ENCODE results near the gene RNF128.
"Not testable (repeated sequence)": the region's sequence is repeated elsewhere in the genome, so short reads cannot be mapped to it uniquely, and the experiment has no call there.

Gene RNF128

DNA sequence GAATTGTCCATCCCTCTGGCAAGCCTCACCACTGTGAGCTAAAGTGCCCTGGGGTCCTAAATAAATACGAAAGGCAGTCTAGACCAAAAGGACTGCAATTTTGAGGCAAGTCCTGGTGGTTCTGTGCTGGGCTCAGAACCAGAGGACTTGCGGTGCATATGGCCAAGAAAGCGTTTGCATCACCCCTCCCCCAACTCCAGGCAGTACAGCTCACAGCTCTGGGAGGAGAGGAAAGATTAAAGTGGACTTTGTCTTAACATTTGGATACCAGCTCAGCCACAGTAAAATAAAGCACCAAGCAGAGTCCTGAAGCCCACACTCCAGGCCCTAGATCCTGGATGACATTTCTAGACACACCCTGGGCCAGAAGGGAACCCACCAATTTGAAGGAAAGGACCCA, 24.9 kb downstream of the RNF128 start:
- DNase-seq (ENCODE audit: low spot score), result no peak

DNA sequence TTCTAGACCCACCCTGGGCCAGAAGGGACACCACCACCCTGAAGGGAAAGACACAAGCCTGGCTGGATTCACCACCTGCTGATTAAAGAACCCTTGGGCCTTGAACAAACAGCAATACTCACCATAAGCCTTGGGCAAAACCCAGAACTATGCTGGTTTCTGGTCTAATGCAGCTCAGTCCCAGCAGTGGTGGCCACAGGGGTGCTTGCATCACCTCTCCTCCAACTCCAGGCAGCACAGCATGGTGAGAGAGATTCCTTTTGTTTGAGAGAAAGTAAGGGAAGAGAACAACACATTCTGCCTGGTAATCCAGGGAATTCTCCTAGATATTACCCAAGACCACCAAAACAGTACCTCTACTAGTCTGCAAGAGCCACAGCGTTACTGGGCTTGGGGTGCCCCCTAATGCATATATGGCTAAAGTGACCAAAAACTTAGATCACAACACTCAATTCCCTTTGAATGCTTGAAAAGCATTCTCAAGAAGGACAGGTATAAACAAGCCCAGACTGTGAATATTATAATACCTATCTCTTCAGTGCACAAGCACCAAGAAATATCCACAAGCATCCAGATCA, 25.7 kb downstream of the RNF128 start:
- no peak for DNase-seq (ENCODE audit: low spot score)

DNA sequence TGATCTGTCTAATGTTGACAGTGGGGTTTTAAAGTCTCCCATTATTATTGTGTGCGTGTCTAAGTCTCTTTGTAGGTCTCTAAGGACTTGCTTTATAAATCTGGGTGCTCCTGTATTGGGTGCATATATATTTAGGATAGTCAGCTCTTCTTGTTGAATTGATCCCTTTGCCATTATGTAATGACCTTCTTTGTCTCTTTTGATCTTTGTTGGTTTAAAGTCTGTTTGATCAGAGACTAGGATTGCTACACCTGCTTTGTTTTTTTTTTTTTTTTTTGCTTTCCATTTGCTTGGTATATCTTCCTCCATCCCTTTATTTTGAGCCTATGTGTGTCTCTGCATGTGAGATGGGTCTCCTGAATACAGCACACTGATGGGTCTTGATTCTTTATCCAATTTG, 42.8 kb downstream of the RNF128 start:
- not testable (repeated sequence) for DNase-seq (ENCODE audit: low spot score)

DNA sequence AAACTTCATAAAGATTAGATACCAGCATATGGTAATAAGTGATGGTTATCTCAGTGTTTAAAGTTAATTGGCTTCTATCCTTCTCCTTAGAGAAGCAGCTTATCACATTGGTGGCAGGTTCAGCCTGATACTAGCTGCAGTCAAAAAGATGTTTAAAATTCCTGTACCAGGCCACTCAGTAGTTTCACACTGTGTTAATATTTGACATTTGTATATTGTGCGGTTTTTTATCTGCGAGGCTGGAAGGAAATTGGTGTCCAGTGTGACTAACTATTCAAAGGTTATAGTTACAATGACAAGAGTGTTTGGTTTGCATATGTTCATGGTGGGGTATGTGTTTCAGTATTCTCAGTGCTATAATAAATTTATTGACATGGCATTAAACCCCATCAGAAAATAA, 48.5 kb downstream of the RNF128 start:
- no peak for DNase-seq (ENCODE audit: low spot score)

DNA sequence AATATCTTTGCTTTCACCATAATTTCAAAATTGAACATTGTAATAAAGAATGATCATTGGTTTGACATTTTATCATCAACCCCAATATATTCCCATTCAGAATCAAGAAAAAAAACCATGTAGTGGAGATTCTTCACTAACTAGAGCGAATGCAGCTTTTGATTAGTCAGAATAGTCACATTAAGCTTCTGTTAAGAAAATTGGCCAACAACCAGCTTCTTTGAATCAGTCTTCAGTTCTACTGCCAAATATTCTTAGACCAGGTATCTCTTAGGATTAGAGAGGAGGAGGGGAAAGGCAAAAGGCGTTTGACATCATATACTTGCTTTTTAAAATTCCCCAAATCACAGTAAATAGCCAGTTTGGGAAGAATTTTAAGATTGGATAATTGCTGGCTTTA, 53.8 kb downstream of the RNF128 start:
- DNase-seq (ENCODE audit: low spot score), result no peak

DNA sequence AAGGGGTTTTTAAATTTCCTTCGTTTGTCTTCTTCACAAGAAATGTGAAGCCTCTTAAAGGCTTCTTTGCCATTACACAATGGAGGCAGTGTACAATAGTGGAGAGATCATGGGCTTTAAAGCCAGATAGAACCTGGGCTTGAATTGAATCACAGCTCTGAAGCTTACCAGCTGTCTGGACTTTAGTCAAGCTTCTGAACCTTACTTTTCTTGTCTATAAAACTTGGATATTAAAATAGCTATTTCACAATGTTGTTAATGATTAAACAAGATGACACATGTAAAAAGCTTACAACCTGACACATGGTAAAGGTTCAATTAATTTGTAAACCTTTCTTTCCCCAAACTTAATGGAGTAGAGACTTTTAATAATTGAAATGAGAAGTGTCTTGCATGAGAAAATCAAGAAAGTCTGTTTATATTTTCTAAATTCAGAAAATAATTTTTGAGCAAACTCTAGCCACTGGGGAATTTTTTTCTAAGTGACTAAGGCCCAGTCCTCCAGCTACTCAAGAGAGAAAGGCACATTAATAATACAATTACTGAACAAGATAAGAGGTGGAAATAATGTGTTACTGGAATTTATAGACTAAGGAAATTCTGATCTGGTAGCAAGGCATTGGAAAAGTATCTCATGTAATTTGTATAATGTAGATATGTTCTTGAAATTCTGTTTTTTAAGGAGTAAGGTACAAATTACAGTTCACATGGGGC, 54.3 kb downstream of the RNF128 start:
- no peak for DNase-seq (ENCODE audit: low spot score)

DNA sequence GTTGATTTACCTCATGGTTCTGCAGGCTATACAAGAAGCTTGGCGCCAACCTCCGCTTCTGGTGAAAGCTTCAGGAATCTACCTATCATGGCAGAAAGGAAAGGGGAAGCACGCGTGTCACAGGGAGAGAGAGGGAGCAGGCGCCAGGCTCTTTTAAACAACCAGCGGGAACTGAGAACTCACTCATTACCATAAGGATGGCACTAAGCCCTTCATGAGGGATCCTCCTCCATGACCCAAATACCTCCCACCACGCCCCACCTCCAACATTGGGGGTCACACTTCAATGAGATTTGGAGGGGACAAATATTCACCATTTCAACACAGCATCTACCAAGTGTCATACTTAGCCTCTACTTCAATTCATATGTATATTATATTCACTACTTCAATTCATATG, 57.2 kb downstream of the RNF128 start:
- DNase-seq (ENCODE audit: low spot score), result no peak

DNA sequence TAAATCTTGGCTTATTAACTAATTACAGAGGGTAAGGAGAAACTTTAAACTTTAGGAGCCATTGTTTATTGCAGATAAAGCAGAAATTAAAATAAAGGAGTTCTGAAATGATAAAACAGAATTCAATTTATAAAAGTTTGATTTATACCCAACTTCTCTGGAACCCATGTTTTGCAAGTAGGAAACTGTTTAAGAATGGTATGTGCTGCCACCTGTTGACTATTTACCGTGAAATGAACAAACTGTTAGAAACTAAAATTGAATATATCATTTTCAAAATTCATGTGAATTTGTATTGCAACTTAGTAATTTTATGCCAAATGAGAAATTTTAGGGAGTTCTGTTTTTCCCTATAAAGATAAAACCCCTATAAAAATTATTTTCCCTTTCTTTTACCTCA, 65.0 kb downstream of the RNF128 start:
- DNase-seq (ENCODE audit: low spot score), result no peak

DNA sequence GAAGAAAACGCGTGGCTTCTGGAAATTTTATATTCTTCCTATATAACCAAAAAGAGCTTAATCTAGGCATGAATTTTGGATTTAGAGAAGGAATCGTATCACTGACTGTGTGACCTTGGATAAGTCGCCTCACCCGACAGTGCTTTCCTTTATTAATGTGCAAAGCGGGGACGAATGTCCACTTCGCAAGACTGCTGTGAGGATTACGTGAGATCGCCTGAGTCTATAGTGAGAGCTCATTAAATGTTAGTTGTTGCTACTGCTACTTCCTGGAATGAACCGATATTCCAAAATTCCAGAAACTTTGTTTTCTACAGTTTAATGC, 75.5 kb downstream of the RNF128 start:
- no peak for DNase-seq (ENCODE audit: low spot score)

DNA sequence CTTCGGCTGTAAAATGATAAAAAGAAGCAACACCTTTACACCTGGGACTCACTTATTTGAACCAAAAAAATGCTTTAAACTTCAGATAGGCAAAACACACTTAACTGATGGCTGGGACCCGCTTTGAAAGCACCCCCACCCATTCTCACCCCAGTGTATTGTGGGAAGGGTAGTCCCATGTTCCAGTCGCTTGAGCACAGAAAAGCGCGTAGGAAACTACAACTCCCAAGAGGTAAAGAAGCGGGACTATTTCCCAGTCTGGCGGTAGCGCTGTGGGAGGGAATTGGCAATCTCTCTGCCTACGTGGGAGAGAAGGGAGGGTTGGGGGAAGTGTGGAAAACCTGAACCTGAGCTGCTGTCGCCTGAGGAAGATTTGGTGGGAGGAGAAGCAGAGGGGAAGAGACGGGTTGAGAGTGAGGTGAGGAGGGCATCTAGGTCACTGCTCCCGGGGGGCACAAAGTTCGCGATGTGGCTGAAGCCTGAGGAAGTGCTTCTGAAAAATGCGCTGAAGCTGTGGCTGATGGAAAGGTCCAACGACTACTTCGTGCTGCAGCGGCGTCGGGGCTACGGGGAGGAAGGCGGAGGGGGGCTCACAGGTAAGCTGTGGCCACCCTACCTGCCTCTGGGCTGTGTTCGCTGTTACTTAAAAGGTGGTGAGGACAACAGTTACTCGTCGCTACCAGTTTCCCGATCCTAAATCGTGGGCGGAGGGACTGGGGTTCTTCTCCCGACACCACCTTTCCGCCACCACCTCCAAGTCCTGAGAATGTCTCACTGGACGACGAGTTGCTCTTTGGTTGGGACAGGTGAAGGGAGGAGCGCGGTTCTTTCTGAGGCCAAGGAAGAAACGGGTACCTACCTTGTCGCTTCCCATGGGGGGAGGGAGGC, 76.1 kb downstream of the RNF128 start, which contains the start of gene TBC1D8B:
Gene TBC1D8B, plus strand, starts transcription at position 286 of the 888 bp plus-strand sequence. Its CDS starts 181 bp downstream, at position 467.
- peak; percentile 49 for DNase-seq (ENCODE audit: low spot score)

DNA sequence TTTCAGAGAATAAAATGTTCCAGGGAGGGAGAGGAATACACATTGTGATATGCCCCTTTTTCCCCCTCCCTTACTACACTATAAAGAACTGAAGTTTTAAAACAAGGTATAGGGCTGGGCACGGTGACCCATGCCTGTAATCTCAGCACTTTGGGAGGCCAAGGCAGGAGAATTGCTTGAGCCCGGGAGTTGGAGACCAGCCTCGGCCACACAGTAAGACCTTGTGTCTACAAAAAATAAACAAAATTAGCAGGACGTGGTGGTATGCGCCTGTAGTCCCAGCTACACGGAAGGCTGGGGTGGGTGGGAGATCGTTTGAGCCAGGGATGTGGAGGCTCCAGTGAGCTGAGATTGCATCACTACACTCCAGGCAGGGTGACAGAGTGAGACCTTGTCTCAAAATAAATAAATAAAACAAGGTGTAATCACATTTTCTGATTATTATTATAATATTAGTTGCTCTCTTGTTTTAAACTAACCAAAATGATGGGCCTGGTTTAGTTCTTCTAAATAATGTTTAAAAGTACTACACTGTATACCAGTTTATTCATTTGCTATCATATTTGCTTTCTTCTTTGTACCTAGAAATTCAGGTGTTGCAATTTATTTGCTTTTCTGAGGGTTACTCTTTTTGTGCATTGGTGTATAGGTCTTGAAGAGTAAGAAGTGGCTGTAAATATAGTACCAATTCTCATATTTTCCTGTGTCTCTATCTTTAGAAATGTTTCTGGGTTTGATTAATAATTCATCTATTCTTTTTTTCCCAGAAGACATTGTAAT, 84.8 kb downstream of the RNF128 start:
- no peak for DNase-seq (ENCODE audit: low spot score)

DNA sequence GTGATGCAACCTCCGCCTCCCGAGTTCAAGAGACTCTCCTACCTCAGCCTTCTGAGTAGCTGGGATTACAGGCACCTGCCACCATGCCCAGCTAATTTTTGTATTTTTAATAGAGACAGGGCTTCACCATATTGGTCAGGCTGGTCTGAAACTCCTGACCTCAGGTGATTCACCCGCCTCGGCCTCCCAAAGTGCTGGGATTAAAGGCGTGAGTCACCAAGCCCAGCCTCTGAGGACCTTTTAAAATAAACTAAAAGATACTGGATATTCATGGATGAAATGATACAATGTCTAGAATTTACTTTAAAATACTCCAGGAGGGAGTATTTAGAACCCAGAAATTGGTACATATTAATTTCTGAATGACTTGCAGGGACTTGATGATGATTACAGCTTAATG, 86.4 kb downstream of the RNF128 start:
- DNase-seq (ENCODE audit: low spot score), result not testable (repeated sequence)

DNA sequence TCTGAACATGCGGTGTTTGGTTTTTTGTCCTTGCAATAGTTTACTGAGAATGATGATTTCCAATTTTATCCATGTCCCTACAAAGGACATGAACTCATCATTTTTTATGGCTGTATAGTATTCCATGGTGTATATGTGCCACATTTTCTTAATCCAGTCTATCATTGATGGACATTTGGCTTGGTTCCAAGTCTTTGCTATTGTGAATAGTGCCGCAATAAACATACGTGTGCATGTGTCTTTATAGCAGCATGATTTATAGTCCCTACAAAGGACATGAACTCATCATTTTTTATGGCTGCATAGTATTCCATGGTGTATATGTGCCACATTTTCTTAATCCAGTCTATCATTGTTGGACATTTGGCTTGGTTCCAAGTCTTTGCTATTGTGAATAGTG, 87.6 kb downstream of the RNF128 start:
- not testable (repeated sequence) for DNase-seq (ENCODE audit: low spot score)

Measured in HuH-7 (cell line).